HG03108 (cell line): Measurements from ENCODE around the gene TMEM80.

ENCODE experiments used
- ATAC-seq: cut with Tn5 transposase; IDR thresholded peaks from one replicate; pipeline ENCODE4 v1.9.1; 2021; ENCODE audit warnings: moderate library complexity; ENCODE audit not compliant: unreplicated experiment

TMEM80 gene

GRCh38 chr11:699116-699508 is 3.5 kb downstream of the TMEM80 start:
- no peak for ATAC-seq

GRCh38 chr11:699753-700152 is 4.1 kb downstream of the TMEM80 start:
- no peak for ATAC-seq

- no peak for ATAC-seq
Measured at GRCh38 chr11:701741-702461, 6.3 kb downstream of the TMEM80 start.

- no peak for ATAC-seq
Measured at GRCh38 chr11:702462-703461, 7.1 kb downstream of the TMEM80 start.

GRCh38 chr11:703506-703905 is 7.9 kb downstream of the TMEM80 start:
- no peak for ATAC-seq

GRCh38 chr11:704228-704674 is 8.6 kb downstream of the TMEM80 start:
- no peak for ATAC-seq

GRCh38 chr11:704781-705645 is 9.4 kb downstream of the TMEM80 start:
- ATAC-seq, result no peak

- no peak for ATAC-seq
Measured at GRCh38 chr11:705646-706438, 10.2 kb downstream of the TMEM80 start, which contains the start of gene EPS8L2. Gene EPS8L2 (plus strand): TSS chr11:706231. CDS start chr11:709408, 3,177 bp downstream.

- no peak for ATAC-seq
Measured at GRCh38 chr11:706439-706956, 10.9 kb downstream of the TMEM80 start.

- no peak for ATAC-seq
Measured at GRCh38 chr11:706957-707816, 11.6 kb downstream of the TMEM80 start.

- no peak for ATAC-seq
Measured at GRCh38 chr11:707817-708420, 12.3 kb downstream of the TMEM80 start.

- no peak for ATAC-seq
Measured at GRCh38 chr11:708511-708910, 12.9 kb downstream of the TMEM80 start.

- no peak for ATAC-seq
Measured at GRCh38 chr11:709109-709997, 13.7 kb downstream of the TMEM80 start.

- ATAC-seq, result no peak
Measured at GRCh38 chr11:714436-714835, 18.8 kb downstream of the TMEM80 start.

GRCh38 chr11:719214-720016 is 23.8 kb downstream of the TMEM80 start:
- no peak for ATAC-seq

- no peak for ATAC-seq
Measured at GRCh38 chr11:720017-720641, 24.5 kb downstream of the TMEM80 start.
